ENCODE measurements around the gene DIRAS1. TPM values are rescaled to one million over a fixed set of nuclear protein-coding genes. Genes with fewer than 3 reads are reported as not detected.
A peak's percentile ranks its signal among the peaks of the same experiment; 100 is the strongest.

Gene DIRAS1
- total and polyA plus RNA-seq, 2 experiments from 2014 or later, result 2.8 to 18.6 TPM

DNA sequence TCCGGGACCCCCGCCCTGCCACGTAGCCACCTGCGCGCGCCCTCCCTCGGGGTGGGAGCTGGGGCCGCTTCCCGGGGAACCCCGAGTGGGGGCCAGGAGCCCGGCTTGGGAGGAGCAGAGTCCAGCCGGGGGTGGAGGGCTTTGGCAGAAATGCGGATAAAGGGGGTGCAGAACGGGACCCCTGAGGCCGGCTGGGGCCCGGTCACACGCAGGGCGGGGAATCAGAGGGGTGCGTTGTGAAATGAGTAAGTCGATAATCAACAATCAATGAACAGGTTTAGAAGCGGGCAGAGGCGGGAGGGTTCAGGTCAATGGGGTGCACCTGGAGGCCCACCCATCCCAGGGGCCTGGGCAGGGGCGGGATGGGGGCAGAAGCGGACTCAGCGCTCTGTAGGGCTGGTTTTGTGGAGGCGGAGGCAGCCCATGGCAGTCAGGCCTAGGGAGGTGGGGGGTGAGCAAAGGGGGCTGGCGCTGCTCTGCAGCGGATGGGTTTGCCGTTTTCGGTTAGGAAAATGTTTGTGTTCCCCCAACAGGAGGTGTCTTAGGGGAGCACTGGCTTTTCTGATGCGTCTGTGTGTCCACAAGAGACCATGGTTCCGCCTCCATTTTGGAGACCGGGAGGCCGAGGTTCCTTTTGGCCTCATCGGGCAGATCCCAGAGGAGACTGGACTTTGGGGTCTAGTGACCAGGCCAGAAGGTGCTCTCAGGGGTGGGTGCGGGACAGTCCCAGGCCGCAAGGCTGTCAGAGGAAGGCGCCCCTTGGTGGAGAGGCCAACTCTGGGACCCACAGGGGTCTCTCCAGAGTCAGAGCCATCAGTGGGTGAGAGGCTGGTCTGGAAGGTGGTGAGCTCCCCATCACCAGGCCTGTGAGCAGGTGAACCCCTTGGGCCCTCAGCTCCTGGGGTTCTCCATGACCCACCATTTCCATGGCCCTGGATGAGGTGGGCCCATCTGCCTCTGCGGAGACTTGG lies 683 bp upstream of the DIRAS1 start:
- Histone ChIP-seq H3K27ac (ENCODE audit: low read depth) (no peak overlapping the region), H3F3A (replicated peaks; ENCODE audit: low read depth) (0 out of 2 replicates have a peak, but pooled peaks cover 5% of the 10 kb centered on the region)

DNA sequence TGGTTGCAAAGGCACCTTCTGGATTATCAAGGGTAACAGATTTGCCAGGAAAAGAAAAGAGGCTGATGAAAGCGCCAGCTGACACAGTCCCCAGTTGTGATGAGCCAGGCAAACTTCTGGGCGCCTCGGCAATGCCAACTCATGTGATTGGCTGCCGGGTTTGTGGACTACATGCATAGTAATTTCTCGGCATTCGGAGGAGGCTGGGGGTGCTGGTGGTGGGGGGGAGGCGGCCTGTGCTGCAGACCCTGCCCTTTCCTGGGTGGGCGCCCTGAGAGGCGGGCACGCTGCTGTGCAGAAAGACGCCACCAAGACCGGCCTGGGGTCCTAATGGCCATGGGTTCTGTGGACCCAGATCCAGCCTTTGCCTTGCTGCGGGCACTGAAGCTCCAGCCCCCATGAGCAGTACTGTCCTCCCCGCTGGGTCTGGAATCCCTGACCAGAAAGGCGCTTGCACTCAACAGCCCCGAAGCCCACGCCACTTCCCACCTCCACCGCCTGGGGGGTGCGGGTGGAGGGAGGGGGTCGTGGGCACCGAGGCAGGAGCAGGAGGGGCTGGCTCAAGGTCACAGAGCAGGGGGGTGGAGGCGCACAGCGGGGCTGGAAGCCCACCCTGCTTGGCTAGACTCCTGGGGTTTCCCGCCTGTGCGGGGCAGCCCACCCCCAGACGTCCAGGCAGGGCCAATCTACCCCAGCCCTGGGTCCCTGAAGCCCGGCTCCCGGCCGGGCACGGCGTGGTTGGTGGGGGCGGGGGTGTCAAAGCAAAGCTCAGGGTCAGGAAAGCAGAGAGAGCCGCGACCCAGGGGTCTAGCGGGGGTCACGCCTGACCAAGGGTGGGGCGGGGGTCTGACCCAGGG lies 1.0 kb downstream of the DIRAS1 start:
- ATAC-seq (peak; percentile 75), DNase-seq (ENCODE audit: low spot score) (peak; percentile 81)
- 0 out of 2 replicates have a peak, but pooled peaks cover 6% of the 10 kb centered on the region for H3K27me3 ChIP-seq (ENCODE audit: insufficient read depth)
- H3K9me2 ChIP-seq (ENCODE audit: insufficient read depth), result no peaks in the 10 kb centered on the region
- no peaks in the 10 kb centered on the region for H4K20me1 ChIP-seq (replicated peaks; ENCODE audit: insufficient read depth)
- Mint-ChIP-seq H3K36me3 (ENCODE audit: low read depth) (peaks cover 19% of the 10 kb centered on the region), H3K9me3 (peaks cover 8% of the 10 kb centered on the region), H3K4me1 (peaks cover 14% of the 10 kb centered on the region), H3K4me3 (peak overlapping the region; percentile 70), H3K27ac (peak overlapping the region; percentile 38; the same call in 1 of the 2 replicates), H3K27me3 (ENCODE audit: insufficient read depth, low read depth, poor library complexity) (peaks cover 19% of the 10 kb centered on the region)
- TF ChIP-seq NANOG (IDR thresholded peaks at IDR 0.05; ENCODE audit: borderline replicate concordance) (no peak), REST (IDR thresholded peaks at IDR 0.05; ENCODE audit: unreplicated experiment) (peak; percentile 3)
- 0 out of 2 replicates have a peak, but pooled peaks cover 5% of the 10 kb centered on the region for H3F3A ChIP-seq (replicated peaks; ENCODE audit: low read depth)
- H3K36me3 ChIP-seq (ENCODE audit: insufficient read depth), result no peaks in the 10 kb centered on the region
- H3K4me1 ChIP-seq (ENCODE audit: insufficient read depth), result peaks cover 12% of the 10 kb centered on the region; the same call in 1 of the 2 replicates
- H3K4me3 ChIP-seq, result peak overlapping the region; percentile 76
- no peak overlapping the region for H3K27ac ChIP-seq (ENCODE audit: low read depth)
- H3K4me2 ChIP-seq, result peak overlapping the region; percentile 94
- H3K79me2 ChIP-seq (replicated peaks; ENCODE audit: insufficient read depth), result no peaks in the 10 kb centered on the region
- H2AFZ ChIP-seq, result peak overlapping the region; percentile 81

More for the DNA sequence above, 683 bp upstream of the DIRAS1 start:
- H3K4me2 ChIP-seq, result peak overlapping the region; percentile 90
- Mint-ChIP-seq H3K27me3 (ENCODE audit: insufficient read depth, low read depth, poor library complexity) (peaks cover 17% of the 10 kb centered on the region), H3K27ac (no peak overlapping the region), H3K9me3 (no peaks in the 10 kb centered on the region), H3K4me1 (peaks cover 14% of the 10 kb centered on the region), H3K4me3 (peak overlapping the region; percentile 81), H3K36me3 (ENCODE audit: low read depth) (peaks cover 7% of the 10 kb centered on the region)
- 0 out of 2 replicates have a peak, but pooled peaks cover 6% of the 10 kb centered on the region for H3K27me3 ChIP-seq (ENCODE audit: insufficient read depth)
- no peaks in the 10 kb centered on the region for H4K20me1 ChIP-seq (replicated peaks; ENCODE audit: insufficient read depth)
- H2AFZ ChIP-seq, result peak overlapping the region; percentile 83
- peak overlapping the region; percentile 70 for H3K4me3 ChIP-seq
- H3K4me1 ChIP-seq (ENCODE audit: insufficient read depth), result peaks cover 12% of the 10 kb centered on the region; the same call in 1 of the 2 replicates
- peak; percentile 2; the same call in 1 of the 3 replicates for ATAC-seq
- peak; percentile 55 for DNase-seq (ENCODE audit: low spot score)
- no peaks in the 10 kb centered on the region for H3K9me2 ChIP-seq (ENCODE audit: insufficient read depth)
- H3K79me2 ChIP-seq (replicated peaks; ENCODE audit: insufficient read depth), result no peaks in the 10 kb centered on the region
- TF ChIP-seq, protein P1, sequence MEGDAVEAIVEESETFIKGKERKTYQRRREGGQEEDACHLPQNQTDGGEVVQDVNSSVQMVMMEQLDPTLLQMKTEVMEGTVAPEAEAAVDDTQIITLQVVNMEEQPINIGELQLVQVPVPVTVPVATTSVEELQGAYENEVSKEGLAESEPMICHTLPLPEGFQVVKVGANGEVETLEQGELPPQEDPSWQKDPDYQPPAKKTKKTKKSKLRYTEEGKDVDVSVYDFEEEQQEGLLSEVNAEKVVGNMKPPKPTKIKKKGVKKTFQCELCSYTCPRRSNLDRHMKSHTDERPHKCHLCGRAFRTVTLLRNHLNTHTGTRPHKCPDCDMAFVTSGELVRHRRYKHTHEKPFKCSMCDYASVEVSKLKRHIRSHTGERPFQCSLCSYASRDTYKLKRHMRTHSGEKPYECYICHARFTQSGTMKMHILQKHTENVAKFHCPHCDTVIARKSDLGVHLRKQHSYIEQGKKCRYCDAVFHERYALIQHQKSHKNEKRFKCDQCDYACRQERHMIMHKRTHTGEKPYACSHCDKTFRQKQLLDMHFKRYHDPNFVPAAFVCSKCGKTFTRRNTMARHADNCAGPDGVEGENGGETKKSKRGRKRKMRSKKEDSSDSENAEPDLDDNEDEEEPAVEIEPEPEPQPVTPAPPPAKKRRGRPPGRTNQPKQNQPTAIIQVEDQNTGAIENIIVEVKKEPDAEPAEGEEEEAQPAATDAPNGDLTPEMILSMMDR (conservative IDR thresholded peaks at IDR 0.05; ENCODE audit: low read depth in 2 of 2), result peak in 1 of 2 experiments; percentile 11; a peak in 1 of 4 replicates
- TF ChIP-seq STAT1 (IDR thresholded peaks at IDR 0.05; ENCODE audit: unreplicated experiment), result no peak
- no peaks in the 10 kb centered on the region for H3K36me3 ChIP-seq (ENCODE audit: insufficient read depth)

Data from GM23338 (cell line).